Lower lobe of right lung (tissue), 2 donors: Measurements from ENCODE around the gene PPP1R13B. TPM values are rescaled to one million over a fixed set of nuclear protein-coding genes. Genes with fewer than 3 reads are reported as not detected.

Experiments used
- ATAC-seq, 2 donors: fragments of 200-7000 bp; cut with Tn5 transposase; one replicate each; pipeline ENCODE4 v1.9.1; 2020 to 2022; ENCODE audit warnings: mild to moderate bottlenecking in 2 of 2, moderate library complexity in 2 of 2
- DNase-seq: peaks from one replicate; pipeline ENCODE4 v3.0.0-alpha.2; 2020
- H3K27ac ChIP-seq: fragments of 200-600 bp; one replicate; pipeline ENCODE4 v1.8.0; 2022
- H3K27me3 ChIP-seq: fragments of 200-600 bp; one replicate; pipeline ENCODE4 v1.8.0; 2022; ENCODE audit warnings: low read depth
- H3K36me3 ChIP-seq: fragments of 200-600 bp; one replicate; pipeline ENCODE4 v1.8.0; 2022; ENCODE audit warnings: mild to moderate bottlenecking
- H3K4me1 ChIP-seq: fragments of 200-600 bp; one replicate; pipeline ENCODE4 v1.8.0; 2022
- H3K4me3 ChIP-seq: fragments of 200-600 bp; one replicate; pipeline ENCODE4 v1.8.0; 2022; ENCODE audit warnings: mild to moderate bottlenecking
- H3K9me3 ChIP-seq: fragments of 200-600 bp; one replicate; pipeline ENCODE4 v1.8.0; 2022
- CTCF ChIP-seq: fragments of 200-600 bp; IDR thresholded peaks from one replicate; pipeline ENCODE4 v1.8.0; 2022; ENCODE audit warnings: antibody characterized with exemption, mild to moderate bottlenecking
- intact Hi-C: fragments of 100-400 bp; cut with DNase I; formaldehyde crosslinking; loops from one replicate; pipeline ENCODE4 v1.11.0; 2022
- total RNA-seq: library from RNA; stranded (reverse); fragmentation: NEBNext Ultra II Directional; extraction: Animal tissue kit (Norgen Biotek cat#: 25700); gene quantifications from one replicate; pipeline ENCODE4 v1.2.1, GENCODE V29; 2021
- donor health status: DM: no; HTN: yes; CAD: no; lungs with severe emphysema.

Gene PPP1R13B
- total RNA-seq, 1 donor from 2014 or later: 60.6 TPM

- Histone ChIP-seq H3K36me3 (peaks cover 31% of the 10 kb centered on the region), H3K4me1 (no peaks in the 10 kb centered on the region), H3K27ac (no peak overlapping the region), H3K4me3 (no peak overlapping the region), H3K9me3 (no peaks in the 10 kb centered on the region), H3K27me3 (no peaks in the 10 kb centered on the region)
- DNase-seq (no peak), ATAC-seq (no peak)
- TF ChIP-seq CTCF: no peak
- intact Hi-C loops: no loop called here
Measured at GRCh38 chr14:103775506-103775905, 71.9 kb downstream of the PPP1R13B start.

GRCh38 chr14:103773521-103773920, 73.9 kb downstream of the PPP1R13B start:
- Histone ChIP-seq H3K27ac (no peak overlapping the region), H3K4me3 (no peak overlapping the region), H3K36me3 (peaks cover 25% of the 10 kb centered on the region), H3K4me1 (no peaks in the 10 kb centered on the region), H3K9me3 (no peaks in the 10 kb centered on the region), H3K27me3 (no peaks in the 10 kb centered on the region)
- TF ChIP-seq CTCF: no peak
- ATAC-seq (no peak), DNase-seq (no peak)
- intact Hi-C loops: no loop called here

GRCh38 chr14:103772078-103772712, 75.2 kb downstream of the PPP1R13B start:
- H3K36me3 ChIP-seq: peaks cover 12% of the 10 kb centered on the region
- no peak overlapping the region for H3K27ac ChIP-seq
- no peak for TF ChIP-seq CTCF
- DNase-seq (no peak), ATAC-seq (no peak)
- H3K4me1 ChIP-seq: no peaks in the 10 kb centered on the region
- H3K9me3 ChIP-seq: no peaks in the 10 kb centered on the region
- H3K27me3 ChIP-seq: no peaks in the 10 kb centered on the region
- no peak overlapping the region for H3K4me3 ChIP-seq
- intact Hi-C loops: no loop called here

GRCh38 chr14:103770902-103771301, 76.5 kb downstream of the PPP1R13B start:
- no peak for ATAC-seq

GRCh38 chr14:103770500-103770899, 76.9 kb downstream of the PPP1R13B start:
- no peak for TF ChIP-seq CTCF
- Histone ChIP-seq H3K9me3 (no peaks in the 10 kb centered on the region), H3K27ac (no peak overlapping the region), H3K27me3 (no peaks in the 10 kb centered on the region), H3K4me3 (no peak overlapping the region), H3K4me1 (no peaks in the 10 kb centered on the region), H3K36me3 (peaks cover 13% of the 10 kb centered on the region)
- no peak for ATAC-seq
- intact Hi-C loops: no loop called here
- no peak for DNase-seq

More at GRCh38 chr14:103770902-103771301, 76.5 kb downstream of the PPP1R13B start:
- Histone ChIP-seq H3K4me3 (no peak overlapping the region), H3K27ac (no peak overlapping the region), H3K4me1 (no peaks in the 10 kb centered on the region), H3K9me3 (no peaks in the 10 kb centered on the region), H3K27me3 (no peaks in the 10 kb centered on the region), H3K36me3 (peaks cover 16% of the 10 kb centered on the region)
- intact Hi-C loops: no loop called here
- no peak for TF ChIP-seq CTCF
- DNase-seq: no peak
